Heart left ventricle (tissue), 13 donors: Measurements from ENCODE around the gene PRPF18.

Experiments
- CTCF ChIP-seq, 12 donors: fragments of 200-600 bp; sonication (generic) in 4 of 12; IDR thresholded peaks; one replicate each; pipeline versions ENCODE4 v1.5.0 to v1.8.0; 2018 to 2022; ENCODE audit warnings: antibody characterized with exemption in 12 of 12, mild to moderate bottlenecking in 5 of 12
- POLR2A ChIP-seq, 2 donors: fragments of 450-650 bp; IDR thresholded peaks; one replicate each; pipeline ENCODE4 v1.6.1; 2017; ENCODE audit warnings: antibody characterized with exemption in 2 of 2, mild to moderate bottlenecking in 2 of 2, moderate library complexity in 2 of 2
- donor health status: ischemic (EF 13 %, LVEDD 7.1; RV severe dilation, severe dysfunction).
- donor health status: DM: no; HTN: yes; CAD: no.
- donor health status: DM: no; HTN: no; CAD: no.
- donor health status: ischemic (EF 25% LVEDD 6.9; RV normal size, moderate dysfunction).
- donor health status: ischemic (EF 25% LVEDD 5.7; RV mildly dilated, moderate dysfunction).
- donor health status: ischemic (EF 35%, LVEDD 5.7; RV mildly dilated, moderate dysfunction).
- donor health status: nonischemic (EF 11% LVEDD 7.7; RV severe dilation, severe dysfunction).
- donor health status: DM: yes; HTN: yes; CAD: no.
- donor health status: PGD.
- donor health status: ischemic (EF 29% LVEDD 5.4; RV normal size, mild dysfunction).
- donor health status: nonischemic (EF 23%, LVEDD 6.1; RV moderate dilation, normal function).

GRCh38 chr10:13658264-13658663 lies 71.5 kb downstream of the PRPF18 start:
- no peak for TF ChIP-seq POLR2A (IDR thresholded peaks at IDR 0.05)
- TF ChIP-seq CTCF (IDR thresholded peaks at IDR 0.05), result no peak
